ENCODE measurements around the gene BZW2. TPM values are rescaled to one million over a fixed set of nuclear protein-coding genes. Genes with fewer than 3 reads are reported as not detected.

Gene BZW2
- total RNA-seq, 1 experiment from 2014 or later, result 80.9 TPM

- Histone ChIP-seq H3K4me1 (ENCODE audit: control insufficient read depth, insufficient read depth, low read length) (no peaks in the 10 kb centered on the region), H3K36me3 (ENCODE audit: control insufficient read depth, insufficient read depth, low read length) (no peaks in the 10 kb centered on the region), H3K27ac (ENCODE audit: low read length) (no peak overlapping the region), H3K27me3 (ENCODE audit: control insufficient read depth, insufficient read depth, low read length) (no peaks in the 10 kb centered on the region), H3K9me3 (ENCODE audit: control insufficient read depth, insufficient read depth, low read depth, low read length) (no peaks in the 10 kb centered on the region), H3K4me3 (ENCODE audit: low read depth in 2 of 2, low read length in 2 of 2) (no peak overlapping the region)
- TF ChIP-seq SIN3A (IDR thresholded peaks at IDR 0.05; ENCODE audit: borderline replicate concordance, insufficient read depth, low read depth, low read length) (no peak), POLR2AphosphoS5 (IDR thresholded peaks at IDR 0.05; ENCODE audit: low read depth, low read length) (no peak), TCF7L2 (IDR thresholded peaks at IDR 0.05; ENCODE audit: low read depth, low read length) (no peak), REST (IDR thresholded peaks at IDR 0.05; ENCODE audit: insufficient read depth in 1 of 2, low read depth in 2 of 2, low read length in 1 of 2) (no peak)
- TF ChIP-seq, protein P1, sequence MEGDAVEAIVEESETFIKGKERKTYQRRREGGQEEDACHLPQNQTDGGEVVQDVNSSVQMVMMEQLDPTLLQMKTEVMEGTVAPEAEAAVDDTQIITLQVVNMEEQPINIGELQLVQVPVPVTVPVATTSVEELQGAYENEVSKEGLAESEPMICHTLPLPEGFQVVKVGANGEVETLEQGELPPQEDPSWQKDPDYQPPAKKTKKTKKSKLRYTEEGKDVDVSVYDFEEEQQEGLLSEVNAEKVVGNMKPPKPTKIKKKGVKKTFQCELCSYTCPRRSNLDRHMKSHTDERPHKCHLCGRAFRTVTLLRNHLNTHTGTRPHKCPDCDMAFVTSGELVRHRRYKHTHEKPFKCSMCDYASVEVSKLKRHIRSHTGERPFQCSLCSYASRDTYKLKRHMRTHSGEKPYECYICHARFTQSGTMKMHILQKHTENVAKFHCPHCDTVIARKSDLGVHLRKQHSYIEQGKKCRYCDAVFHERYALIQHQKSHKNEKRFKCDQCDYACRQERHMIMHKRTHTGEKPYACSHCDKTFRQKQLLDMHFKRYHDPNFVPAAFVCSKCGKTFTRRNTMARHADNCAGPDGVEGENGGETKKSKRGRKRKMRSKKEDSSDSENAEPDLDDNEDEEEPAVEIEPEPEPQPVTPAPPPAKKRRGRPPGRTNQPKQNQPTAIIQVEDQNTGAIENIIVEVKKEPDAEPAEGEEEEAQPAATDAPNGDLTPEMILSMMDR (IDR thresholded peaks at IDR 0.05), result no peak
- no TSS peak for BruUV-seq (replicated peaks)
- CTCF ChIA-PET, result no interaction called here
- POLR2A ChIA-PET, result no interaction called here
- in situ Hi-C loops (cut with HindIII; ENCODE audit: low pct_unique_long_range_greater_than_20kb, low sequenced_read_pairs) (no loop called here), intact Hi-C loops (cut with micrococcal nuclease; ENCODE audit: unreplicated experiment) (no loop called here)
- DNase-seq (ENCODE audit: low read depth, low spot score) (no peak), ATAC-seq (no peak)
Observed at GRCh38 chr7:16634271-16634738, 11.7 kb upstream of the BZW2 start.

DNA sequence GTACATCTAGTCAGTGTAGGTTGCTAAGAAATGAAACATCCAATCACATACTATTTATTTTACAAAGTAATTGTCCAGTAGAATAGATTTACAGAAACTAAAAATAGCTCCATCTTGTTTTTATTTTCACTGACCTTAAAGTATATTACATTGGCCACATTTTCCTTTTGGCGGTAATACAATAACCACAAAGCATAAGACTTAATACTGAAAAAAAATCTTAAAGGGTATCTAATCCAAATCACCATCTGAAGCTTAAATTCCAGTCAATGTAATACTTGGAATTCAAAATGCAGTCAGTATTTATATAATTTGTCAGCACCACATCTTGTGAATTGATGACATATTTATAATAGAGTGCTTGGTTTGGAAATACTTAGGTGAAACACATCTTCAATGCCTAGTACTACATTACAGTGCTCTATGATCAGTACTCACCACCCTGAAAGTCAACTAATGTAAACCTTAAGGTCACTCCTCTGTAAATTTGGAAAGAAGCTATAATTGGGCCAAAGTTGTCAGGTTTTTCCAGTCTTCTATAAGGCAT is 9.4 kb upstream of the BZW2 start:
- no peaks in the 10 kb centered on the region for H3K4me1 ChIP-seq (ENCODE audit: control insufficient read depth, insufficient read depth, low read length)
- H3K9me3 ChIP-seq (ENCODE audit: control insufficient read depth, insufficient read depth, low read depth, low read length), result no peaks in the 10 kb centered on the region
- ATAC-seq, result no peak
- ChIA-PET POLR2A (no interaction called here), CTCF (no interaction called here)
- H3K27ac ChIP-seq (ENCODE audit: low read length), result no peak overlapping the region
- H3K36me3 ChIP-seq (ENCODE audit: control insufficient read depth, insufficient read depth, low read length), result no peaks in the 10 kb centered on the region
- intact Hi-C loops (cut with micrococcal nuclease; ENCODE audit: unreplicated experiment), result no loop called here
- BruUV-seq (replicated peaks), result no TSS peak
- H3K4me3 ChIP-seq (ENCODE audit: low read depth in 2 of 2, low read length in 2 of 2), result no peak overlapping the region
- no peaks in the 10 kb centered on the region for H3K27me3 ChIP-seq (ENCODE audit: control insufficient read depth, insufficient read depth, low read length)
- no peak for DNase-seq (ENCODE audit: low read depth, low spot score)
- no peak for TF ChIP-seq POLR2AphosphoS5 (IDR thresholded peaks at IDR 0.05; ENCODE audit: low read depth, low read length)
- TF ChIP-seq TCF7L2 (IDR thresholded peaks at IDR 0.05; ENCODE audit: low read depth, low read length), result no peak
- TF ChIP-seq REST (IDR thresholded peaks at IDR 0.05; ENCODE audit: insufficient read depth in 1 of 2, low read depth in 2 of 2, low read length in 1 of 2), result no peak
- no peak for TF ChIP-seq SIN3A (IDR thresholded peaks at IDR 0.05; ENCODE audit: borderline replicate concordance, insufficient read depth, low read depth, low read length)
- TF ChIP-seq, protein P1 (IDR thresholded peaks at IDR 0.05), result no peak
- in situ Hi-C loops (cut with HindIII; ENCODE audit: low pct_unique_long_range_greater_than_20kb, low sequenced_read_pairs), result no loop called here

All from Panc1 (cell line).